Vagina (tissue), 2 donors: ENCODE data around the gene KCNH3.

Experiments
- POLR2AphosphoS5 ChIP-seq, 2 donors: sonication (generic); formaldehyde crosslinking; IDR thresholded peaks; one replicate each; pipeline ENCODE4 v1.9.0; 2017; ENCODE audit warnings: antibody characterized with exemption in 2 of 2, mild to moderate bottlenecking in 2 of 2, low read depth in 1 of 2; ENCODE audit not compliant: insufficient read depth in 1 of 2
- TF ChIP-seq, protein P1 (sequence below), 3 experiments: fragments of 450-650 bp in 2 of 3; fragments of 200-600 bp in 1 of 3; sonication (generic) in 1 of 3; IDR thresholded peaks; one replicate each; pipeline ENCODE4 v1.5.1; 2017 to 2019; ENCODE audit warnings: antibody characterized with exemption in 3 of 3, mild to moderate bottlenecking in 2 of 3, moderate library complexity in 2 of 3

DNA sequence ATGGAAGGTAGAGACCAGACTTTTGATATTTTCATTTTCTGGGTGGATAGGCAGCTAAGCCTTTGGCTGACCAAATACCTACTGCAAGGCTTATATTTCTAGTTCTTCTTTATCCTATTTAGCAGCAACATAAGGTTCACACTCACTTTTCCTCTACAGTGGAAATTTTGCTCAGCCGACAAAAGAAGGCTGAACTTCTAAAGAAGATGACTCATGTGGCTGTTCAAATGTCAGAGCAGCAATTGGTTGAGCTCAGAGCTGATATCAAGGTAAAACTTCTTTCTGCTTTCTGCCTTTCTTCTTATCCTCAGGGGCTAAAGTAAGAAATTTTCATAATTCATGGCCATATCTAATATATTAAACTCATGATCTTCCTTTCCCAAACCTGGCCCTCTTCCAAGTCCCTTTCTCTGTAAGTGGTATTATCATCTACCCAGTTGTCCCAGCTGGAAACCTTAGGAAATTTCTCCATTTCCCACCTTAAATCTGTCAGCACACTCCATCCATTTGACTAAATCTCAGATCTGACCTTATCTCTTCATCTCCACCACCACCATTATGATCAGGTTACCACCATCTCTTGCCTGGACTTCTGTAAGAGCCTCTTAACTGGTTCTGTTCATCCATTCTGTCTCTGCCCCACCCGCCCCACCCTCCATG lies 19.8 kb upstream of the KCNH3 start:
- TF ChIP-seq, protein P1, sequence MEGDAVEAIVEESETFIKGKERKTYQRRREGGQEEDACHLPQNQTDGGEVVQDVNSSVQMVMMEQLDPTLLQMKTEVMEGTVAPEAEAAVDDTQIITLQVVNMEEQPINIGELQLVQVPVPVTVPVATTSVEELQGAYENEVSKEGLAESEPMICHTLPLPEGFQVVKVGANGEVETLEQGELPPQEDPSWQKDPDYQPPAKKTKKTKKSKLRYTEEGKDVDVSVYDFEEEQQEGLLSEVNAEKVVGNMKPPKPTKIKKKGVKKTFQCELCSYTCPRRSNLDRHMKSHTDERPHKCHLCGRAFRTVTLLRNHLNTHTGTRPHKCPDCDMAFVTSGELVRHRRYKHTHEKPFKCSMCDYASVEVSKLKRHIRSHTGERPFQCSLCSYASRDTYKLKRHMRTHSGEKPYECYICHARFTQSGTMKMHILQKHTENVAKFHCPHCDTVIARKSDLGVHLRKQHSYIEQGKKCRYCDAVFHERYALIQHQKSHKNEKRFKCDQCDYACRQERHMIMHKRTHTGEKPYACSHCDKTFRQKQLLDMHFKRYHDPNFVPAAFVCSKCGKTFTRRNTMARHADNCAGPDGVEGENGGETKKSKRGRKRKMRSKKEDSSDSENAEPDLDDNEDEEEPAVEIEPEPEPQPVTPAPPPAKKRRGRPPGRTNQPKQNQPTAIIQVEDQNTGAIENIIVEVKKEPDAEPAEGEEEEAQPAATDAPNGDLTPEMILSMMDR (IDR thresholded peaks at IDR 0.05): no peak
- no peak for TF ChIP-seq POLR2AphosphoS5 (IDR thresholded peaks at IDR 0.05; ENCODE audit: insufficient read depth in 1 of 2, low read depth in 1 of 2)
